H1 (cell line): ENCODE measurements around the gene RNF2. TPM values are rescaled to one million over a fixed set of nuclear protein-coding genes. Genes with fewer than 3 reads are reported as not detected.
A peak's percentile ranks its signal among the peaks of the same experiment; 100 is the strongest.

Experiments
- CTCF ChIA-PET: fragments of 300-600 bp; sonication (Branson Sonifier 250); formaldehyde crosslinking; loops from one replicate; lab custom pipeline; 2021; ENCODE audit not compliant: partially characterized antibody; lab: Charles Lee
- POLR2A ChIA-PET: fragments of 300-600 bp; sonication (Branson Sonifier 250); formaldehyde crosslinking; loops from one replicate; lab custom pipeline; 2021; ENCODE audit warnings: inconsistent platforms; ENCODE audit not compliant: partially characterized antibody; lab: Charles Lee
- DNase-seq, 2 experiments: peaks; one replicate each; pipeline versions ENCODE4 v3.0.0 to v3.0.0-alpha.2; 2010 to 2022; ENCODE audit warnings: low spot score in 2 of 2, low read depth in 1 of 2, mixed read lengths in 1 of 2
- FAIRE-seq: peaks from 2 replicates; lab custom pipeline; 2011; peaks lifted over from hg19 to GRCh38; lab: Jason Lieb, UNC
- H2AFZ ChIP-seq: 2 replicates; pipeline ENCODE4 v1.8.1; 2012; ENCODE audit warnings: low read length, inconsistent platforms
- H2AK5ac ChIP-seq: 2 replicates; pipeline ENCODE4 v1.6.1; 2013; ENCODE audit warnings: low read depth, low read length
- H2BK120ac ChIP-seq: replicated peaks from 2 replicates; pipeline ENCODE3; 2013; ENCODE audit warnings: low read depth, low read length, inconsistent platforms
- H2BK12ac ChIP-seq: 2 replicates; pipeline ENCODE4 v1.6.1; 2013; ENCODE audit warnings: low read depth, low read length
- H2BK15ac ChIP-seq: 2 replicates; pipeline ENCODE4 v1.6.1; 2013; ENCODE audit warnings: low read length
- H2BK20ac ChIP-seq: 2 replicates; pipeline ENCODE4 v1.6.1; 2013; ENCODE audit warnings: low read length
- H2BK5ac ChIP-seq: 2 replicates; pipeline ENCODE4 v1.6.1; 2013; ENCODE audit warnings: low read depth, low read length
- H3K14ac ChIP-seq: 2 replicates; pipeline ENCODE4 v1.6.1; 2013; ENCODE audit warnings: inconsistent platforms; ENCODE audit not compliant: insufficient read length
- H3K18ac ChIP-seq: 2 replicates; pipeline ENCODE4 v1.6.1; 2013; ENCODE audit warnings: low read length; ENCODE audit errors: extremely low read depth
- H3K23ac ChIP-seq: 2 replicates; pipeline ENCODE4 v1.6.1; 2013; ENCODE audit warnings: inconsistent platforms; ENCODE audit not compliant: insufficient read length
- H3K23me2 ChIP-seq: 2 replicates; pipeline ENCODE4 v1.6.1; 2013; ENCODE audit warnings: low read depth, low read length
- H3K27ac ChIP-seq: 2 replicates; pipeline ENCODE4 v1.6.1; 2011; ENCODE audit warnings: low read depth, low read length, inconsistent platforms
- H3K27me3 ChIP-seq, 4 experiments: replicated peaks in 1 of 4; 1 replicate in 1 of 4; 2 replicates in 3 of 4; pipeline versions ENCODE4 v1.6.1 to v1.8.1; 2011 to 2013; ENCODE audit warnings: low read length in 3 of 4, mild to moderate bottlenecking in 3 of 4, inconsistent platforms in 2 of 4, mixed read lengths in 2 of 4, moderate library complexity in 1 of 4; ENCODE audit not compliant: control insufficient read depth in 3 of 4, insufficient read depth in 3 of 4; ENCODE audit errors: extremely low read depth in 1 of 4
- H3K36me3 ChIP-seq, 4 experiments: 2 replicates each; pipeline versions ENCODE4 v1.6.1 to v1.8.1; 2011 to 2013; ENCODE audit warnings: mild to moderate bottlenecking in 4 of 4, low read length in 3 of 4, moderate library complexity in 2 of 4, control low read depth in 1 of 4, inconsistent platforms in 1 of 4; ENCODE audit not compliant: insufficient read depth in 4 of 4, control insufficient read depth in 2 of 4
- H3K4ac ChIP-seq: replicated peaks from 2 replicates; pipeline ENCODE3; 2013; ENCODE audit warnings: low read length, low read depth, mixed read lengths, inconsistent platforms; ENCODE audit not compliant: insufficient read length
- H3K4me1 ChIP-seq, 4 experiments: replicated peaks in 1 of 4; 1 replicate in 1 of 4; 2 replicates in 3 of 4; pipeline versions ENCODE4 v1.6.1 to v1.8.1; 2011 to 2013; ENCODE audit warnings: low read length in 3 of 4, inconsistent platforms in 2 of 4, mixed read lengths in 1 of 4; ENCODE audit not compliant: insufficient read depth in 4 of 4, control insufficient read depth in 3 of 4
- H3K4me2 ChIP-seq, 2 experiments: 2 replicates each; pipeline versions ENCODE4 v1.6.1 to v1.8.1; 2011 to 2013; ENCODE audit warnings: low read depth in 2 of 2, low read length in 2 of 2, control low read depth in 1 of 2, inconsistent platforms in 1 of 2, mild to moderate bottlenecking in 1 of 2; ENCODE audit not compliant: insufficient read depth in 1 of 2
- H3K4me3 ChIP-seq, 4 experiments: fragments of 200-600, 300-600 bp in 1 of 4; sonication (generic), shearing (Covaris generic), sonication (Bioruptor Twin) in 1 of 4; 2 replicates each; pipeline versions ENCODE4 v1.5.1 to v1.8.1; 2011 to 2016; ENCODE audit warnings: low read length in 4 of 4, low read depth in 3 of 4, control low read depth in 2 of 4, inconsistent platforms in 2 of 4, mild to moderate bottlenecking in 2 of 4, mixed read lengths in 1 of 4, moderate library complexity in 1 of 4; ENCODE audit not compliant: insufficient read depth in 2 of 4; ENCODE audit errors: extremely low read depth in 1 of 4
- H3K56ac ChIP-seq: replicated peaks from 2 replicates; pipeline ENCODE3; 2013; ENCODE audit warnings: low read depth, mild to moderate bottlenecking, mixed read lengths, low read length, inconsistent platforms; ENCODE audit not compliant: insufficient read length
- H3K79me1 ChIP-seq: 2 replicates; pipeline ENCODE4 v1.6.1; 2013; ENCODE audit warnings: low read depth, low read length, control low read depth
- H3K79me2 ChIP-seq, 2 experiments: 2 replicates each; pipeline versions ENCODE4 v1.6.1 to v1.8.1; 2012 to 2013; ENCODE audit warnings: low read length in 2 of 2, mild to moderate bottlenecking in 2 of 2, inconsistent platforms in 1 of 2; ENCODE audit not compliant: insufficient read depth in 2 of 2, control insufficient read depth in 1 of 2
- H3K9ac ChIP-seq, 4 experiments: replicated peaks in 1 of 4; 1 replicate in 1 of 4; 2 replicates in 3 of 4; pipeline versions ENCODE4 v1.6.1 to v1.8.1; 2011 to 2013; ENCODE audit warnings: low read depth in 3 of 4, low read length in 3 of 4, control low read depth in 2 of 4, mild to moderate bottlenecking in 2 of 4, moderate library complexity in 2 of 4, inconsistent platforms in 1 of 4; ENCODE audit errors: extremely low read depth in 1 of 4
- H3K9me3 ChIP-seq, 2 experiments: 2 replicates each; pipeline versions ENCODE4 v1.6.1 to v1.8.1; 2012 to 2013; ENCODE audit warnings: mild to moderate bottlenecking in 2 of 2, moderate library complexity in 2 of 2, control low read depth in 1 of 2, inconsistent platforms in 1 of 2, low read depth in 1 of 2, low read length in 1 of 2, mixed read lengths in 1 of 2; ENCODE audit not compliant: insufficient read depth in 2 of 2
- H4K20me1 ChIP-seq, 2 experiments: replicated peaks in 1 of 2; 2 replicates each; pipeline versions ENCODE3 to v1.8.1; 2011 to 2013; ENCODE audit warnings: inconsistent platforms in 2 of 2, low read length in 2 of 2, mild to moderate bottlenecking in 1 of 2; ENCODE audit not compliant: insufficient read depth in 2 of 2, control insufficient read depth in 1 of 2
- H4K5ac ChIP-seq: 2 replicates; pipeline ENCODE4 v1.6.1; 2013; ENCODE audit warnings: low read length, low read depth, mixed read lengths, inconsistent platforms; ENCODE audit not compliant: insufficient read length
- H4K8ac ChIP-seq: 2 replicates; pipeline ENCODE4 v1.8.0; 2013; ENCODE audit warnings: mild to moderate bottlenecking, moderate library complexity, low read length, inconsistent platforms; ENCODE audit not compliant: insufficient read depth; ENCODE audit errors: extremely low read depth
- H4K91ac ChIP-seq: replicated peaks from 2 replicates; pipeline ENCODE3; 2013; ENCODE audit warnings: low read length, mixed read lengths, inconsistent platforms; ENCODE audit not compliant: insufficient read length
- GABPA ChIP-seq: IDR thresholded peaks from 2 replicates; pipeline ENCODE4 v1.6.1; 2011; ENCODE audit warnings: mild to moderate bottlenecking, low read length, moderate library complexity, borderline replicate concordance; ENCODE audit not compliant: insufficient read depth
- KDM4A ChIP-seq: IDR thresholded peaks from one replicate; pipeline ENCODE4 v1.7.1; 2012; ENCODE audit warnings: low read depth, mild to moderate bottlenecking, moderate library complexity, low read length, inconsistent platforms; ENCODE audit not compliant: severe bottlenecking
- POLR2AphosphoS5 ChIP-seq: IDR thresholded peaks from 2 replicates; pipeline ENCODE4 v1.6.1; 2011; ENCODE audit warnings: low read depth, low read length
- SAP30 ChIP-seq: fragments of 300-600 bp; sonication (generic); IDR thresholded peaks from 2 replicates; pipeline ENCODE4 v1.7.1; 2012; ENCODE audit warnings: low read length, moderate library complexity, mild to moderate bottlenecking, inconsistent platforms; ENCODE audit not compliant: insufficient read depth, insufficient replicate concordance
- SIN3A ChIP-seq, 2 experiments: IDR thresholded peaks in 1 of 2; conservative IDR thresholded peaks in 1 of 2; 2 replicates each; pipeline ENCODE4 v1.6.1; 2011 to 2012; ENCODE audit warnings: low read length in 2 of 2, improper control_type of control experiment in 1 of 2, low read depth in 1 of 2, mild to moderate bottlenecking in 1 of 2
- YY1 ChIP-seq: IDR thresholded peaks from 2 replicates; pipeline ENCODE4 v1.6.1; 2011; ENCODE audit warnings: low read depth, mild to moderate bottlenecking, low read length
- WGBS, 2 experiments: shearing (Covaris generic) in 1 of 2; methylation state at CpG; one replicate each; pipeline versions ENCODE4 v1.1.6 to v1.1.7; 2013 to 2015; ENCODE audit warnings: low lambda C conversion rate in 2 of 2, mixed read lengths in 2 of 2, inconsistent platforms in 1 of 2, low coverage in 1 of 2, missing lambda C conversion rate in 1 of 2; ENCODE audit not compliant: insufficient replicate concordance in 2 of 2, insufficient coverage in 1 of 2, insufficient read length in 1 of 2; ENCODE audit errors: extremely low coverage in 1 of 2, missing lambda C conversion rate in 1 of 2; 5-methylcytosine and 5-hydroxymethylcytosine counted together
- polyA plus RNA-seq, 7 experiments: library from polyadenylated mRNA; depleted of rRNA in 3 of 7; stranded (reverse) in 5 of 7; unstranded in 2 of 7; fragments of >200 nt in 5 of 7; fragments of 200-250 nt in 2 of 7; gene quantifications; 1 replicate in 5 of 7; 2 replicates in 1 of 7; 4 replicates in 1 of 7; pipeline versions ENCODE4 v1.2.1 to v1.2.3, GENCODE V29; 2011 to 2013; ENCODE audit warnings: missing spikeins in 2 of 7, mixed read lengths in 2 of 7
- total RNA-seq: library from RNA; stranded (reverse); fragmentation: NEBNext Ultra II Directional; extraction: Animal tissue kit (Norgen Biotek cat#: 25700); gene quantifications from 2 replicates; pipeline ENCODE4 v1.2.1, GENCODE V29; 2021
- TF ChIP-seq, protein P1 (sequence below): IDR thresholded peaks from 2 replicates; pipeline ENCODE4 v1.6.1; 2012; ENCODE audit warnings: inconsistent platforms

The RNF2 gene
- total and polyA plus RNA-seq, 2 of the 8 experiments (the other 6 are each of a cell fraction or from before 2014, with no cell fraction given), result 28.9 to 58.9 TPM

DNA sequence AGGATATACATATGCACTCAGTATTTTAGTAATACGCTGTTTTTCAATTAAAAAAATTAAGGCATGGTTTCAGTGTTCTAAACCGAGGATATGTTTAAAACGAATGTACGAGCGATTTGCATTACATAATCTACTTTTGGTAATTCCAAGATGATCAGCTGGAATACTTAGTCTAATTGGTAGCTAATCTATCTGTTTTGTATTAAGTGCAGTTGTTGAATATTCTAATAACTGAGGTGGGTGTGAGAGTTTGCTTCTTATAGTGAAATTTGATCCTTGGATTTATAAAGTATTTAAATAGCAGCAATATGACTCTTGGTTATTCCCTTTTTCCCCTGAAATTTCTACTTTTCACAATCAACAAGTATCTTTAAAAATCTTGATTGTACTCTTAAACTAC, 1.3 kb downstream of the RNF2 start:
- Histone ChIP-seq H3K27me3 (peaks cover 0 to 9% (median 5%) of the 10 kb centered on the region in 4 experiments; a peak in 6 of 7 replicates), H2BK15ac (no peak overlapping the region), H3K4me2 (peak overlapping the region; percentile 71 to 75), H4K5ac (no peak overlapping the region), H3K4ac (no peak overlapping the region), H3K56ac (no peak overlapping the region), H3K14ac (no peak overlapping the region), H3K9ac (peak overlapping the region in 3 of 4 experiments; percentile 0 to 85 (median 58); a peak in 6 of 7 replicates), H4K20me1 (peaks cover 2 to 14% of the 10 kb centered on the region in 2 experiments), H3K27ac (no peak overlapping the region), H3K23me2 (peaks cover 5% of the 10 kb centered on the region; the same call in 1 of the 2 replicates), H3K79me1 (no peaks in the 10 kb centered on the region; the same call in 1 of the 2 replicates), H3K18ac (no peak overlapping the region), H2BK5ac (no peak overlapping the region), H2BK20ac (no peak overlapping the region), H4K91ac (no peak overlapping the region), H2AFZ (no peak overlapping the region), H3K79me2 (peaks cover 26 to 56% of the 10 kb centered on the region in 2 experiments), H3K36me3 (no peaks in the 10 kb centered on the region), H2BK120ac (no peak overlapping the region), H3K4me1 (peaks cover 0 to 7% (median 2%) of the 10 kb centered on the region in 4 experiments; a peak in 3 of 7 replicates), H4K8ac (no peak overlapping the region), H3K9me3 (no peaks in the 10 kb centered on the region), H3K4me3 (peak overlapping the region; percentile 70 to 93 (median 80)), H2BK12ac (no peak overlapping the region), H3K23ac (no peak overlapping the region), H2AK5ac (no peak overlapping the region)
- CTCF ChIA-PET, result interaction anchor here (0.7 to 1.3 kb wide), 3 partner anchors 10 to 84 kb away, joined by 3 to 4 read pairs (median 3); no protein-coding TSS in a partner anchor
- POLR2A ChIA-PET, result interaction anchor here (0.7 to 4.0 kb wide), 20 partner anchors 8 to 292 kb away, joined by 3 to 33 read pairs (median 4); partner anchors contain the start of genes EDEM3, NIBAN1, SWT1 and TRMT1L
- TF ChIP-seq GABPA, result no peak
- no peak for TF ChIP-seq KDM4A
- no peak for TF ChIP-seq SIN3A (conservative IDR thresholded peaks at IDR 0.05 in 1 of 2, IDR thresholded peaks at IDR 0.05 in 1 of 2; ENCODE audit: low read depth in 1 of 2, low read length in 2 of 2)
- TF ChIP-seq SAP30, result no peak
- TF ChIP-seq, protein P1, sequence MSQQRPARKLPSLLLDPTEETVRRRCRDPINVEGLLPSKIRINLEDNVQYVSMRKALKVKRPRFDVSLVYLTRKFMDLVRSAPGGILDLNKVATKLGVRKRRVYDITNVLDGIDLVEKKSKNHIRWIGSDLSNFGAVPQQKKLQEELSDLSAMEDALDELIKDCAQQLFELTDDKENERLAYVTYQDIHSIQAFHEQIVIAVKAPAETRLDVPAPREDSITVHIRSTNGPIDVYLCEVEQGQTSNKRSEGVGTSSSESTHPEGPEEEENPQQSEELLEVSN, result no peak
- no peak for TF ChIP-seq POLR2AphosphoS5
- no peak for TF ChIP-seq YY1
- DNase-seq (no peak), FAIRE-seq (no peak)
- 6% methylated on average over 5 of the region's 5 CpGs; no CpG with 5 or more reads in 1 of the 2 experiments for WGBS, 2 experiments
